Measurements from ENCODE around the gene SCYGR2.

GRCh38 chr2:227602358-227602757 is 3.7 kb downstream of the SCYGR2 start:
- TF ChIP-seq ZNF311 (tag by site-specific recombination; IDR thresholded peaks at IDR 0.05; ENCODE audit: borderline replicate concordance) (no peak), YY1 (tag by site-specific recombination; IDR thresholded peaks at IDR 0.05) (no peak), ZBTB48 (tag by site-specific recombination; IDR thresholded peaks at IDR 0.05) (no peak), ZNF837 (tag by site-specific recombination; IDR thresholded peaks at IDR 0.05) (no peak), HOXC10 (CRISPR knock-in tag; IDR thresholded peaks at IDR 0.05) (no peak), ZNF692 (tag by site-specific recombination; IDR thresholded peaks at IDR 0.05) (no peak), ZBTB8A (tag by site-specific recombination; IDR thresholded peaks at IDR 0.05) (no peak), ZNF114 (tag by site-specific recombination; IDR thresholded peaks at IDR 0.05) (no peak), SALL2 (tag by site-specific recombination; IDR thresholded peaks at IDR 0.05; ENCODE audit: borderline replicate concordance) (no peak)
- TF ChIP-seq, protein P1, sequence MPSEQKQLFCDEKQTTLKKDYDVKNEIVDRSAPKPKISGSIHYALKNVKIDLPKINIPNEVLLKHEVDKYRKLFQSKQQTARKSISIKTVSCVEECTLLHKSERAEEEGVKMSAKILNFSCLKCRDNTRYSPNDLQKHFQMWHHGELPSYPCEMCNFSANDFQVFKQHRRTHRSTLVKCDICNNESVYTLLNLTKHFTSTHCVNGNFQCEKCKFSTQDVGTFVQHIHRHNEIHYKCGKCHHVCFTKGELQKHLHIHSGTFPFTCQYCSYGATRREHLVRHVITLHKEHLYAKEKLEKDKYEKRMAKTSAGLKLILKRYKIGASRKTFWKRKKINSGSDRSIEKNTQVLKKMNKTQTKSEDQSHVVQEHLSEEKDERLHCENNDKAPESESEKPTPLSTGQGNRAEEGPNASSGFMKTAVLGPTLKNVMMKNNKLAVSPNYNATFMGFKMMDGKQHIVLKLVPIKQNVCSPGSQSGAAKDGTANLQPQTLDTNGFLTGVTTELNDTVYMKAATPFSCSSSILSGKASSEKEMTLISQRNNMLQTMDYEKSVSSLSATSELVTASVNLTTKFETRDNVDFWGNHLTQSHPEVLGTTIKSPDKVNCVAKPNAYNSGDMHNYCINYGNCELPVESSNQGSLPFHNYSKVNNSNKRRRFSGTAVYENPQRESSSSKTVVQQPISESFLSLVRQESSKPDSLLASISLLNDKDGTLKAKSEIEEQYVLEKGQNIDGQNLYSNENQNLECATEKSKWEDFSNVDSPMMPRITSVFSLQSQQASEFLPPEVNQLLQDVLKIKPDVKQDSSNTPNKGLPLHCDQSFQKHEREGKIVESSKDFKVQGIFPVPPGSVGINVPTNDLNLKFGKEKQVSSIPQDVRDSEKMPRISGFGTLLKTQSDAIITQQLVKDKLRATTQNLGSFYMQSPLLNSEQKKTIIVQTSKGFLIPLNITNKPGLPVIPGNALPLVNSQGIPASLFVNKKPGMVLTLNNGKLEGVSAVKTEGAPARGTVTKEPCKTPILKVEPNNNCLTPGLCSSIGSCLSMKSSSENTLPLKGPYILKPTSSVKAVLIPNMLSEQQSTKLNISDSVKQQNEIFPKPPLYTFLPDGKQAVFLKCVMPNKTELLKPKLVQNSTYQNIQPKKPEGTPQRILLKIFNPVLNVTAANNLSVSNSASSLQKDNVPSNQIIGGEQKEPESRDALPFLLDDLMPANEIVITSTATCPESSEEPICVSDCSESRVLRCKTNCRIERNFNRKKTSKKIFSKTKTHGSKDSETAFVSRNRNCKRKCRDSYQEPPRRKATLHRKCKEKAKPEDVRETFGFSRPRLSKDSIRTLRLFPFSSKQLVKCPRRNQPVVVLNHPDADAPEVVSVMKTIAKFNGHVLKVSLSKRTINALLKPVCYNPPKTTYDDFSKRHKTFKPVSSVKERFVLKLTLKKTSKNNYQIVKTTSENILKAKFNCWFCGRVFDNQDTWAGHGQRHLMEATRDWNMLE (tag by site-specific recombination; conservative IDR thresholded peaks at IDR 0.05; ENCODE audit: low read depth) = no peak
- TF ChIP-seq, protein P2, sequence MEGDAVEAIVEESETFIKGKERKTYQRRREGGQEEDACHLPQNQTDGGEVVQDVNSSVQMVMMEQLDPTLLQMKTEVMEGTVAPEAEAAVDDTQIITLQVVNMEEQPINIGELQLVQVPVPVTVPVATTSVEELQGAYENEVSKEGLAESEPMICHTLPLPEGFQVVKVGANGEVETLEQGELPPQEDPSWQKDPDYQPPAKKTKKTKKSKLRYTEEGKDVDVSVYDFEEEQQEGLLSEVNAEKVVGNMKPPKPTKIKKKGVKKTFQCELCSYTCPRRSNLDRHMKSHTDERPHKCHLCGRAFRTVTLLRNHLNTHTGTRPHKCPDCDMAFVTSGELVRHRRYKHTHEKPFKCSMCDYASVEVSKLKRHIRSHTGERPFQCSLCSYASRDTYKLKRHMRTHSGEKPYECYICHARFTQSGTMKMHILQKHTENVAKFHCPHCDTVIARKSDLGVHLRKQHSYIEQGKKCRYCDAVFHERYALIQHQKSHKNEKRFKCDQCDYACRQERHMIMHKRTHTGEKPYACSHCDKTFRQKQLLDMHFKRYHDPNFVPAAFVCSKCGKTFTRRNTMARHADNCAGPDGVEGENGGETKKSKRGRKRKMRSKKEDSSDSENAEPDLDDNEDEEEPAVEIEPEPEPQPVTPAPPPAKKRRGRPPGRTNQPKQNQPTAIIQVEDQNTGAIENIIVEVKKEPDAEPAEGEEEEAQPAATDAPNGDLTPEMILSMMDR (tag by site-specific recombination; IDR thresholded peaks at IDR 0.05) = no peak
- TF ChIP-seq, protein P3, sequence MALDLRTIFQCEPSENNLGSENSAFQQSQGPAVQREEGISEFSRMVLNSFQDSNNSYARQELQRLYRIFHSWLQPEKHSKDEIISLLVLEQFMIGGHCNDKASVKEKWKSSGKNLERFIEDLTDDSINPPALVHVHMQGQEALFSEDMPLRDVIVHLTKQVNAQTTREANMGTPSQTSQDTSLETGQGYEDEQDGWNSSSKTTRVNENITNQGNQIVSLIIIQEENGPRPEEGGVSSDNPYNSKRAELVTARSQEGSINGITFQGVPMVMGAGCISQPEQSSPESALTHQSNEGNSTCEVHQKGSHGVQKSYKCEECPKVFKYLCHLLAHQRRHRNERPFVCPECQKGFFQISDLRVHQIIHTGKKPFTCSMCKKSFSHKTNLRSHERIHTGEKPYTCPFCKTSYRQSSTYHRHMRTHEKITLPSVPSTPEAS (tag by site-specific recombination; IDR thresholded peaks at IDR 0.05) = no peak
- TF ChIP-seq, protein P4, sequence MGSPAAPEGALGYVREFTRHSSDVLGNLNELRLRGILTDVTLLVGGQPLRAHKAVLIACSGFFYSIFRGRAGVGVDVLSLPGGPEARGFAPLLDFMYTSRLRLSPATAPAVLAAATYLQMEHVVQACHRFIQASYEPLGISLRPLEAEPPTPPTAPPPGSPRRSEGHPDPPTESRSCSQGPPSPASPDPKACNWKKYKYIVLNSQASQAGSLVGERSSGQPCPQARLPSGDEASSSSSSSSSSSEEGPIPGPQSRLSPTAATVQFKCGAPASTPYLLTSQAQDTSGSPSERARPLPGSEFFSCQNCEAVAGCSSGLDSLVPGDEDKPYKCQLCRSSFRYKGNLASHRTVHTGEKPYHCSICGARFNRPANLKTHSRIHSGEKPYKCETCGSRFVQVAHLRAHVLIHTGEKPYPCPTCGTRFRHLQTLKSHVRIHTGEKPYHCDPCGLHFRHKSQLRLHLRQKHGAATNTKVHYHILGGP (tag by site-specific recombination; IDR thresholded peaks at IDR 0.05) = no peak
- TF ChIP-seq, protein P5, sequence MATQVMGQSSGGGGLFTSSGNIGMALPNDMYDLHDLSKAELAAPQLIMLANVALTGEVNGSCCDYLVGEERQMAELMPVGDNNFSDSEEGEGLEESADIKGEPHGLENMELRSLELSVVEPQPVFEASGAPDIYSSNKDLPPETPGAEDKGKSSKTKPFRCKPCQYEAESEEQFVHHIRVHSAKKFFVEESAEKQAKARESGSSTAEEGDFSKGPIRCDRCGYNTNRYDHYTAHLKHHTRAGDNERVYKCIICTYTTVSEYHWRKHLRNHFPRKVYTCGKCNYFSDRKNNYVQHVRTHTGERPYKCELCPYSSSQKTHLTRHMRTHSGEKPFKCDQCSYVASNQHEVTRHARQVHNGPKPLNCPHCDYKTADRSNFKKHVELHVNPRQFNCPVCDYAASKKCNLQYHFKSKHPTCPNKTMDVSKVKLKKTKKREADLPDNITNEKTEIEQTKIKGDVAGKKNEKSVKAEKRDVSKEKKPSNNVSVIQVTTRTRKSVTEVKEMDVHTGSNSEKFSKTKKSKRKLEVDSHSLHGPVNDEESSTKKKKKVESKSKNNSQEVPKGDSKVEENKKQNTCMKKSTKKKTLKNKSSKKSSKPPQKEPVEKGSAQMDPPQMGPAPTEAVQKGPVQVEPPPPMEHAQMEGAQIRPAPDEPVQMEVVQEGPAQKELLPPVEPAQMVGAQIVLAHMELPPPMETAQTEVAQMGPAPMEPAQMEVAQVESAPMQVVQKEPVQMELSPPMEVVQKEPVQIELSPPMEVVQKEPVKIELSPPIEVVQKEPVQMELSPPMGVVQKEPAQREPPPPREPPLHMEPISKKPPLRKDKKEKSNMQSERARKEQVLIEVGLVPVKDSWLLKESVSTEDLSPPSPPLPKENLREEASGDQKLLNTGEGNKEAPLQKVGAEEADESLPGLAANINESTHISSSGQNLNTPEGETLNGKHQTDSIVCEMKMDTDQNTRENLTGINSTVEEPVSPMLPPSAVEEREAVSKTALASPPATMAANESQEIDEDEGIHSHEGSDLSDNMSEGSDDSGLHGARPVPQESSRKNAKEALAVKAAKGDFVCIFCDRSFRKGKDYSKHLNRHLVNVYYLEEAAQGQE (tag by site-specific recombination; IDR thresholded peaks at IDR 0.05) = no peak

All from HEK293 (cell line).